ENCODE results near the gene CAMK1G.

Gene CAMK1G

DNA sequence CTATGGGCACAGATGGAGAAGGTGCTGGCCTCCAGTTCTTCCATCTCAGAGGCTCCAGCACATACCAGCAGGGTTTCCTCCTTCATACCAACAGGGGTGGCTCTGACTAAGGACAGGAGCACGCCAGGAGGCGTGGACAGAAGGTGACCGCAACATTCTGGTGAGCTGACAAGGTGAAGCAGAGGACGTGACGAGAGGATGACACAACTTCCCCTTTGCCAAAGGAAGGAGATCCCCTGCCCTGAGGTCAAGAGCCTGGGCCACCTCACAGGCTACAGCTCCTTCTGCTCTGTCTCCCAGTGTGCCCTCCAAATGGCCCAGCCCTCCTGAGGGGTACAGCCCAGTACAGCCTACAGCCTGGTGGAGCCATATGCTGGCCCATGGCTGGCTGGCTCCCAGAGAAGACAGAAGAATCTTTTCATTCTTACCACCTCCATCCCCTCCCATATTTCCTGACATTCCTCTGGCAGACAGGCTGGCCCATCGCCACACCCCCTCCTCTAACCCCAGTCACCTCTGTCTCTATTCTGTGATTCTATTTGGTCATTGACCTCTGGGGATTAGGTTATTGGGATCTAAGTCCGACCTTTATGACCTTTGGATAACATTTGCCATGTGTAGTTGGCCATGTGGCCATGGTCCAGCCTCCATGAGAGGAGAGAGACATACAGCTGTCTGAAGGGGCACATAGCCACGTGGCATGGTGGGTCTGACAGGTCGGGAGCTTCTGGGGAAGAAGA lies 73.8 kb downstream of the CAMK1G start:
- no peak overlapping the region for H3K27ac ChIP-seq
- TF ChIP-seq CTCF (IDR thresholded peaks at IDR 0.05): no peak

- TF ChIP-seq ZFX (IDR thresholded peaks at IDR 0.05; ENCODE audit: borderline replicate concordance) (no peak), CTCF (IDR thresholded peaks at IDR 0.05) (no peak)
- H3K27ac ChIP-seq: no peak overlapping the region
Observed at GRCh38 chr1:209657918-209658317, 74.4 kb downstream of the CAMK1G start.

DNA sequence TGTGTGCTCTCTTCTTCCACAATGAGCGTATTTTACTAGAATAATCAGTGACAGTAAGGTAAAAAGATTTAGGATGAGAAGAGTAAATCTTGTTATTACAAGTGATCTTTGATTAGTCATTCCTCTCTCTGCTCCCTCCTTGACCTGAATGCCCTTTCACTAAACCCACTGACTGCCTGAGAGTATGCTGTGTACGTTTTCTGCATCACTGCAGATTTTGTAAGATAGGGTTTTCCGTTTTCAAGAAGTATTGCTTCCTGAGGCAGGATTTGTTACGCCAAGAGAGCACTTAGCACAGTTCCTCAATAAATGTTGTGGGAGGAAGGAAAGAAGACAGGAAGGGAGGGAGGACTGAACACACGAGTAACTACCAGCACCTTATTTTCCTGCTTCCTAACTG lies 76.4 kb downstream of the CAMK1G start:
- no peak overlapping the region for H3K27ac ChIP-seq
- TF ChIP-seq ZFX (IDR thresholded peaks at IDR 0.05; ENCODE audit: borderline replicate concordance) (no peak), CTCF (IDR thresholded peaks at IDR 0.05) (no peak)

GRCh38 chr1:209661071-209661470 lies 77.6 kb downstream of the CAMK1G start:
- TF ChIP-seq CTCF (IDR thresholded peaks at IDR 0.05): no peak
- TF ChIP-seq ZFX (IDR thresholded peaks at IDR 0.05; ENCODE audit: borderline replicate concordance): no peak
- no peak overlapping the region for H3K27ac ChIP-seq

GRCh38 chr1:209662879-209663327 lies 79.4 kb downstream of the CAMK1G start:
- H3K27ac ChIP-seq: no peak overlapping the region
- no peak for TF ChIP-seq ZFX (IDR thresholded peaks at IDR 0.05; ENCODE audit: borderline replicate concordance)
- TF ChIP-seq CTCF (IDR thresholded peaks at IDR 0.05): no peak
